ENCODE data around the gene RTN4R.

- TF ChIP-seq CTCF (conservative IDR thresholded peaks at IDR 0.05; ENCODE audit: low read depth, low read length) (no peak), FOS (IDR thresholded peaks at IDR 0.05; ENCODE audit: low read depth, low read length) (no peak), POLR2A (IDR thresholded peaks at IDR 0.05; ENCODE audit: low read depth, low read length) (no peak), RAD21 (IDR thresholded peaks at IDR 0.05; ENCODE audit: low read length) (no peak), MAZ (IDR thresholded peaks at IDR 0.05; ENCODE audit: borderline replicate concordance, low read depth, low read length) (no peak), MXI1 (IDR thresholded peaks at IDR 0.05; ENCODE audit: borderline replicate concordance, low read depth, low read length) (no peak), SMC3 (IDR thresholded peaks at IDR 0.05; ENCODE audit: low read depth, low read length) (no peak), BHLHE40 (IDR thresholded peaks at IDR 0.05; ENCODE audit: low read depth, low read length) (no peak), RCOR1 (IDR thresholded peaks at IDR 0.05; ENCODE audit: insufficient replicate concordance, low read length) (no peak), CHD1 (IDR thresholded peaks at IDR 0.05; ENCODE audit: low read depth, low read length) (no peak), USF2 (IDR thresholded peaks at IDR 0.05; ENCODE audit: low read depth, low read length) (no peak), RFX5 (IDR thresholded peaks at IDR 0.05; ENCODE audit: low read depth, low read length) (no peak), CEBPB (IDR thresholded peaks at IDR 0.05; ENCODE audit: low read depth, low read length) (no peak), MAFK (IDR thresholded peaks at IDR 0.05; ENCODE audit: low read depth, low read length) (no peak)
Measured at GRCh38 chr22:20284471-20285086, 16.5 kb upstream of the RTN4R start.

All from IMR-90 (cell line).